Liver (tissue), 3 donors: Measurements from ENCODE around the gene RNF215.

Experiments
- FOXA1 ChIP-seq: IDR thresholded peaks from 2 replicates; pipeline ENCODE4 v1.6.1; 2016; ENCODE audit warnings: antibody characterized with exemption
- MAX ChIP-seq: IDR thresholded peaks from 2 replicates; pipeline ENCODE4 v1.6.1; 2016; ENCODE audit warnings: antibody characterized with exemption
- RAD21 ChIP-seq, 2 donors: IDR thresholded peaks; 2 replicates each; pipeline ENCODE4 v1.6.1; 2016; ENCODE audit warnings: antibody characterized with exemption in 2 of 2, mild to moderate bottlenecking in 2 of 2
- SP1 ChIP-seq: IDR thresholded peaks from 2 replicates; pipeline ENCODE4 v1.6.1; 2018; ENCODE audit warnings: antibody characterized with exemption, mild to moderate bottlenecking
- TAF1 ChIP-seq: conservative IDR thresholded peaks from 2 replicates; pipeline ENCODE4 v1.6.1; 2016; ENCODE audit warnings: antibody characterized with exemption, mild to moderate bottlenecking
- YY1 ChIP-seq: IDR thresholded peaks from 2 replicates; pipeline ENCODE4 v1.6.1; 2016; ENCODE audit warnings: antibody characterized with exemption, mild to moderate bottlenecking
- TF ChIP-seq, protein P1 (sequence below): fragments of 150-350 bp; IDR thresholded peaks from 2 replicates; pipeline ENCODE4 v1.5.1; 2017; ENCODE audit warnings: improper control_type of control experiment, low read depth, low read length; ENCODE audit not compliant: missing input control
- donor health status: healthy.
- donor health status: healthy.

DNA sequence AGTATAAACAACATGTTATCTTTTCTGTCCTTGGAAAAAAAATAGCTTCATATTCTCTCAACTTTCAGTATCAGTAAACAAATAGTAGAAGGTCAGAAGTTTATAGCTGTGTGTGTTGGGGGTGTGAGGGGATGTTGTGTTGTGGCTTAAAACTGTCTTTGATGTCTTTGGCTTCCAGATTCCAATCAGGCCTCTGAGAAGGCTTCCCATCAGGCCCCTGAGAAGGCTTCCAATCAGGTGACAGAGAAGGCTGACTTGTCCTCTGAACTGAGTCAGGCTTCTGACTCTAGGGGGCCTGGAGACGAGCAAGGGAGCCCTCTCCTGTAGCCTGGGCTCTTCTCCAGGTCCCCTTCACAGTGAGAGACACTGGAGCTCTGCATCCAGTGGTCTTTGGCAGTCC lies 47.6 kb upstream of the RNF215 start:
- TF ChIP-seq RAD21 (IDR thresholded peaks at IDR 0.05) (no peak), TAF1 (no peak), MAX (no peak), SP1 (no peak), FOXA1 (no peak), YY1 (no peak)
- TF ChIP-seq, protein P1, sequence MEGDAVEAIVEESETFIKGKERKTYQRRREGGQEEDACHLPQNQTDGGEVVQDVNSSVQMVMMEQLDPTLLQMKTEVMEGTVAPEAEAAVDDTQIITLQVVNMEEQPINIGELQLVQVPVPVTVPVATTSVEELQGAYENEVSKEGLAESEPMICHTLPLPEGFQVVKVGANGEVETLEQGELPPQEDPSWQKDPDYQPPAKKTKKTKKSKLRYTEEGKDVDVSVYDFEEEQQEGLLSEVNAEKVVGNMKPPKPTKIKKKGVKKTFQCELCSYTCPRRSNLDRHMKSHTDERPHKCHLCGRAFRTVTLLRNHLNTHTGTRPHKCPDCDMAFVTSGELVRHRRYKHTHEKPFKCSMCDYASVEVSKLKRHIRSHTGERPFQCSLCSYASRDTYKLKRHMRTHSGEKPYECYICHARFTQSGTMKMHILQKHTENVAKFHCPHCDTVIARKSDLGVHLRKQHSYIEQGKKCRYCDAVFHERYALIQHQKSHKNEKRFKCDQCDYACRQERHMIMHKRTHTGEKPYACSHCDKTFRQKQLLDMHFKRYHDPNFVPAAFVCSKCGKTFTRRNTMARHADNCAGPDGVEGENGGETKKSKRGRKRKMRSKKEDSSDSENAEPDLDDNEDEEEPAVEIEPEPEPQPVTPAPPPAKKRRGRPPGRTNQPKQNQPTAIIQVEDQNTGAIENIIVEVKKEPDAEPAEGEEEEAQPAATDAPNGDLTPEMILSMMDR, result no peak
